ENCODE results near the gene LAMC1. TPM values are rescaled to one million over a fixed set of nuclear protein-coding genes. Genes with fewer than 3 reads are reported as not detected.

Gene LAMC1
- total RNA-seq, 1 experiment from 2014 or later, result 71.5 TPM

GRCh38 chr1:183164963-183165362, 141.7 kb downstream of the LAMC1 start:
- Histone ChIP-seq H3F3A (ENCODE audit: low read length, unreplicated experiment) (peaks cover 13% of the 10 kb centered on the region), H4K20me1 (ENCODE audit: low read length) (no peaks in the 10 kb centered on the region), H3K27ac (ENCODE audit: low read length) (peak overlapping the region; percentile 98), H3K4me3 (ENCODE audit: low read length) (no peak overlapping the region), H3K27me3 (ENCODE audit: low read length) (no peaks in the 10 kb centered on the region), H3K4me2 (ENCODE audit: low read length) (peak overlapping the region; percentile 49), H3K9me2 (replicated peaks; ENCODE audit: low read length) (no peaks in the 10 kb centered on the region), H3K9ac (ENCODE audit: low read length) (peak overlapping the region; percentile 71), H3K79me2 (ENCODE audit: low read length) (no peaks in the 10 kb centered on the region), H2AFZ (ENCODE audit: low read length) (no peak overlapping the region), H3K4me1 (ENCODE audit: insufficient read depth, low read length) (peaks cover 56% of the 10 kb centered on the region), H3K36me3 (ENCODE audit: low read depth, low read length) (no peaks in the 10 kb centered on the region), H3K9me3 (ENCODE audit: low read length) (no peaks in the 10 kb centered on the region)
- BruUV-seq (replicated peaks), result no TSS peak
- POLR2A ChIA-PET (ENCODE audit: unreplicated experiment), result interaction anchor here (0.6 kb wide), 1 partner anchor 92 kb away, joined by 7 read pairs; no protein-coding TSS in a partner anchor
- intact Hi-C loops (cut with micrococcal nuclease), result loop anchor here (2.0 kb wide), 1 partner anchor 16 kb away; no protein-coding TSS in a partner anchor
- peak; percentile 27 for DNase-seq
- TF ChIP-seq EZH2 (IDR thresholded peaks at IDR 0.05; ENCODE audit: low read length, unreplicated experiment) (no peak), CTCF (conservative IDR thresholded peaks at IDR 0.05; ENCODE audit: low read depth, low read length) (no peak), EZH2phosphoT487 (IDR thresholded peaks at IDR 0.05; ENCODE audit: borderline replicate concordance, low read length) (no peak)
- no peak for ATAC-seq
- CTCF ChIA-PET, result no interaction called here

DNA sequence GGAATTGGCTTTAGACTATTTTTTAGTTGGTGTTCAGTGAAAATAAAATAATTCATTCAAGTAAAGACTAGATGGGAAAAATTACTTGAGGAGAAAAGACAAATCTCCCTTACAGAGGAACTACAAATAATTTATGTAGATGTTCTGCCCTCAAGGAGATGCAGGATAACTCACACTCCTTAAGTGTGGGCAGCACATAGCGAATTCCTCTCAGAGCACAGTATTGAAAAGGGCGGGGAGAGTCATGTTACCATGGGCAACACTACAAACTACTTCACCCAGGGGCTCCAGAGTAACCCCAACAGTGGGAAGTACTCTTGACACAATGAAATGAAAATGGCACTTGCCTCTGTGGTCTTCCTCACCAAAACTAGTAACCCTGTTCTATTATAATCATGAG, 142.2 kb downstream of the LAMC1 start:
- H3K9me2 ChIP-seq (replicated peaks; ENCODE audit: low read length), result no peaks in the 10 kb centered on the region
- H3K79me2 ChIP-seq (ENCODE audit: low read length), result no peaks in the 10 kb centered on the region
- peak overlapping the region; percentile 71 for H3K9ac ChIP-seq (ENCODE audit: low read length)
- no peak overlapping the region for H3K4me3 ChIP-seq (ENCODE audit: low read length)
- CTCF ChIA-PET, result no interaction called here
- no peak overlapping the region; the same call in 1 of the 2 replicates for H3K4me2 ChIP-seq (ENCODE audit: low read length)
- H3K27me3 ChIP-seq (ENCODE audit: low read length), result no peaks in the 10 kb centered on the region
- no peaks in the 10 kb centered on the region for H4K20me1 ChIP-seq (ENCODE audit: low read length)
- no peaks in the 10 kb centered on the region for H3K36me3 ChIP-seq (ENCODE audit: low read depth, low read length)
- BruUV-seq (replicated peaks), result no TSS peak
- peak overlapping the region; percentile 98 for H3K27ac ChIP-seq (ENCODE audit: low read length)
- peaks cover 13% of the 10 kb centered on the region for H3F3A ChIP-seq (ENCODE audit: low read length, unreplicated experiment)
- H3K4me1 ChIP-seq (ENCODE audit: insufficient read depth, low read length), result peaks cover 52% of the 10 kb centered on the region
- POLR2A ChIA-PET (ENCODE audit: unreplicated experiment), result no interaction called here
- ATAC-seq (no peak), DNase-seq (no peak)
- intact Hi-C loops (cut with micrococcal nuclease), result loop anchor here (2.0 kb wide), 1 partner anchor 15 kb away; no protein-coding TSS in a partner anchor
- no peak overlapping the region for H2AFZ ChIP-seq (ENCODE audit: low read length)
- TF ChIP-seq CTCF (conservative IDR thresholded peaks at IDR 0.05; ENCODE audit: low read depth, low read length) (no peak), EZH2 (IDR thresholded peaks at IDR 0.05; ENCODE audit: low read length, unreplicated experiment) (no peak), EZH2phosphoT487 (IDR thresholded peaks at IDR 0.05; ENCODE audit: borderline replicate concordance, low read length) (no peak)
- no peaks in the 10 kb centered on the region for H3K9me3 ChIP-seq (ENCODE audit: low read length)

DNA sequence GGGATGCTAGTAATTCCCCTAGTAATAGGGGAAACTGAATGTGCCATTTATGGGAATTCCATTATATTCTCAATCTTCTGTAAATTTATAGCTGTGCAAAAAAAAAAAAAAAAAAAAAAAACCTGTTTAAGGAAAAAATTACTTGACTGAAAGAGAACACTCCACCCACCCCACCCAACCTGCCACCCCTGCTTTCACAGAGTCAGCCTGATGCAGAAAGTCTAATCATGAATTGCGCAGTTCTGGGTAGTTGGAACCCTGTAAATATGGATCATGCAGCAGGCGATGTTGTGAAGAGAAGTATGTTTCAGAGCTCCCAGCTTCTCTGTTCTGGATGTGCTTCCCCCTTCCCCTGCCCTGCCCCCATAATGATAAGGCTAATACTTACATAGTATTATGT, 143.2 kb downstream of the LAMC1 start:
- no peak overlapping the region for H3K4me3 ChIP-seq (ENCODE audit: low read length)
- ChIA-PET CTCF (no interaction called here), POLR2A (ENCODE audit: unreplicated experiment) (no interaction called here)
- BruUV-seq (replicated peaks), result no TSS peak
- no peaks in the 10 kb centered on the region for H3K79me2 ChIP-seq (ENCODE audit: low read length)
- H3K27me3 ChIP-seq (ENCODE audit: low read length), result no peaks in the 10 kb centered on the region
- H3K4me1 ChIP-seq (ENCODE audit: insufficient read depth, low read length), result peaks cover 42% of the 10 kb centered on the region
- H3K9me2 ChIP-seq (replicated peaks; ENCODE audit: low read length), result no peaks in the 10 kb centered on the region
- H3K36me3 ChIP-seq (ENCODE audit: low read depth, low read length), result no peaks in the 10 kb centered on the region
- no peaks in the 10 kb centered on the region for H4K20me1 ChIP-seq (ENCODE audit: low read length)
- ATAC-seq (no peak), DNase-seq (no peak)
- no peak overlapping the region for H3K27ac ChIP-seq (ENCODE audit: low read length)
- H3K4me2 ChIP-seq (ENCODE audit: low read length), result no peak overlapping the region
- intact Hi-C loops (cut with micrococcal nuclease), result no loop called here
- TF ChIP-seq CTCF (conservative IDR thresholded peaks at IDR 0.05; ENCODE audit: low read depth, low read length) (no peak), EZH2 (IDR thresholded peaks at IDR 0.05; ENCODE audit: low read length, unreplicated experiment) (no peak), EZH2phosphoT487 (IDR thresholded peaks at IDR 0.05; ENCODE audit: borderline replicate concordance, low read length) (no peak)
- no peaks in the 10 kb centered on the region for H3K9me3 ChIP-seq (ENCODE audit: low read length)
- peaks cover 13% of the 10 kb centered on the region for H3F3A ChIP-seq (ENCODE audit: low read length, unreplicated experiment)
- H3K9ac ChIP-seq (ENCODE audit: low read length), result no peak overlapping the region
- H2AFZ ChIP-seq (ENCODE audit: low read length), result no peak overlapping the region

Measured in PC-3 (cell line).